Effector memory CD4-positive, alpha-beta T cell (primary cell): ENCODE data around the gene MT1G.
"Not testable (repeated sequence)": the region's sequence is repeated elsewhere in the genome, so short reads cannot be mapped to it uniquely, and the experiment has no call there.

Experiments used
- DNase-seq, 3 donors: peaks; one replicate each; pipeline ENCODE4 v3.0.0-alpha.2; 2020
- H3K27ac ChIP-seq: 2 replicates; pipeline ENCODE4 v1.7.0; 2013; ENCODE audit warnings: mild to moderate bottlenecking, low read length, moderate library complexity; ENCODE audit not compliant: insufficient read depth, poor library complexity, severe bottlenecking
- H3K27me3 ChIP-seq: replicated peaks from 2 replicates; pipeline ENCODE4 v1.7.0; 2013; ENCODE audit warnings: mild to moderate bottlenecking, low read length; ENCODE audit not compliant: insufficient read depth, control insufficient read depth, poor library complexity, severe bottlenecking
- H3K36me3 ChIP-seq: 2 replicates; pipeline ENCODE4 v1.7.0; 2013; ENCODE audit warnings: mild to moderate bottlenecking, low read length, moderate library complexity; ENCODE audit not compliant: control insufficient read depth, insufficient read depth
- H3K4me1 ChIP-seq: 2 replicates; pipeline ENCODE4 v1.7.0; 2013; ENCODE audit warnings: low read length, mild to moderate bottlenecking; ENCODE audit not compliant: control insufficient read depth, insufficient read depth, poor library complexity, severe bottlenecking
- H3K4me3 ChIP-seq: 2 replicates; pipeline ENCODE4 v1.7.0; 2013; ENCODE audit warnings: low read length, low read depth, mild to moderate bottlenecking; ENCODE audit not compliant: insufficient read depth, poor library complexity, severe bottlenecking
- H3K9me3 ChIP-seq: 2 replicates; pipeline ENCODE4 v1.7.0; 2013; ENCODE audit warnings: mild to moderate bottlenecking, low read length, moderate library complexity; ENCODE audit not compliant: control insufficient read depth

MT1G gene

DNA sequence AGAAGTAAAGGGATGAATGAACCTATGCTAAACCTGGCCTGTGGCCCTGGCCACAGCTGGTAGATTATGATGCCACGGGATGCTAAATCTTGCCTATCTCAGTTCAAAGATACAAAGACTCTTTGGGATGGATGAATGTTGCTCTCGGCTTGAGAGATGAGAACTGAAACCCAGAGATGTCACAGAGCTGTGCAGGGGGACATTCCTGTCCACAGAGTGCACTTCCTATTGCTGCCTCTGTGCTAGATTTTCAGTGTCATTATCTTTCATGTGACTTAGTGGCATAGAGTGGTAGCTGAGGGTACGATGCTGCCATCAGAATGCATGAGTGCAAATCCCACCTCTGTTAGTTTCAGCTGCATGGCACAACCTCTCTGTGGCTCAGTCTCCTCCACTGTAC is 37.7 kb downstream of the MT1G start:
- Histone ChIP-seq H3K27me3 (peaks cover 43% of the 10 kb centered on the region), H3K27ac (no peak overlapping the region), H3K4me1 (peaks cover 21% of the 10 kb centered on the region), H3K9me3 (no peaks in the 10 kb centered on the region), H3K36me3 (no peaks in the 10 kb centered on the region), H3K4me3 (no peak overlapping the region)
- no peak for DNase-seq

DNA sequence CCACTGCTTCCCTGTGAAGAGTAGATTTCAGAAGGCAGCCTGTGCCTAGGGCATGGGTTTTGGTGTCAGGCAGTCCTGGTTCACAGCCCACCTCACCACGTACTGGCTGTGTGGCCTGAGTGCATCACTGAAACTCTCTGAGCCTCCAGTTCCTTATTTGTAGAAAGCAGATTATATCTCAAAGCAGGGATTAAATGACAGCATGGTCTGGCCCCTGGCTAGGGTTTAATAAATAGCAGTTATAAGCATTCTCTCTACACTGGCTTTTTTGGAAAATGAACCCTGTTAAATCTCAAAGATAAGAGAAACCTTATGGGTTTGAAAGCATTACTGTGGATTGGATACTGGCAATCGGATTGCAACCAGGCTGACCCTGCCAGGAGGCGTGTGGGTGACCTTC is 38.3 kb downstream of the MT1G start:
- H3K4me3 ChIP-seq, result no peak overlapping the region
- H3K36me3 ChIP-seq, result no peaks in the 10 kb centered on the region
- H3K9me3 ChIP-seq, result no peaks in the 10 kb centered on the region
- DNase-seq, result no peak
- H3K4me1 ChIP-seq, result peaks cover 16% of the 10 kb centered on the region
- H3K27me3 ChIP-seq, result peaks cover 37% of the 10 kb centered on the region
- no peak overlapping the region for H3K27ac ChIP-seq

DNA sequence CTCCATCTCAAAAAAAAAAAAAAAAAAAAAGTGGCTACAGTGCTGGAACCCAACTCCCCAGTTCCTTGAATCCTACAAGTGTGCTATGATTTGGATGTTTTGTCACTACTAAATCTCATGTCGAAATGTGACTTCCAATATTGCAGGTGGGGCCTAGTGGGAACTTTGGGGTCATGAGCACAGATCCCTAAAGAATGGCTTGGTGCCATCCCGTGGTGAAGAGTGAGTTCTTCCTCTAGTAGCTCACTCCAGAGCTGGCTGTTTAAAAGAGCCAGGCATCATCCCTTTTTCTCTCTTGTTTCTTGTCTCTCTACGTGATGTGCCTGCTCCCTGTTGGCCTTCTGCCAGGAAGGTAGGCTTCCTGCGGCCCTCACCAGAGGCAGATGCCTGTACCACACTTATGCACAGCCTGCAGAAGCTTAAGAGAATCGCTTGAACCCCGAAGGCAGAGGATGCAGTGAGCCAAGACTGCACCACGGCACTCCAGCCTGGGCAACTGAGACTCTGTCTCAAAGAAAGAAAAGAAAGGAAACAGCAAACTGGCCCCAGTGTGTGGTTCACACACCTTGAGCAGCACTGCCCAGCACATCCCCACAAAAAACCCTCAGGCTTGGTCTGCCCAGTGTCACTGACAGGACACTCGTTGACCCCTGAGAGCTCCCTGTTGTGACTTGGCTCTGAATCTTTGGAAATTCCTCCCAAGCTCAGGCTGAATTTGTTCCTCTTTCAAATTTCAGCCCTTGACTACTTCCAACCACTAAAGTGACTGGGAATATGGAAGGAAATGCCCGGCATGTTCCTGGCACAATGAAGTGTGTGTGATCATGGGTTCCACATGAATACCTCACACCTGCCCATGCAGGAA is 39.1 kb downstream of the MT1G start:
- H3K27ac ChIP-seq, result no peak overlapping the region
- H3K4me3 ChIP-seq, result no peak overlapping the region
- DNase-seq, result no peak
- no peaks in the 10 kb centered on the region for H3K36me3 ChIP-seq
- peaks cover 29% of the 10 kb centered on the region for H3K27me3 ChIP-seq
- peaks cover 16% of the 10 kb centered on the region for H3K4me1 ChIP-seq
- H3K9me3 ChIP-seq, result no peaks in the 10 kb centered on the region

GRCh38 chr16:56626685-56627084 is 41.2 kb downstream of the MT1G start:
- no peak overlapping the region for H3K4me3 ChIP-seq
- H3K9me3 ChIP-seq, result no peaks in the 10 kb centered on the region
- no peaks in the 10 kb centered on the region for H3K36me3 ChIP-seq
- H3K4me1 ChIP-seq, result peaks cover 7% of the 10 kb centered on the region
- peaks cover 12% of the 10 kb centered on the region for H3K27me3 ChIP-seq
- DNase-seq, result no peak
- no peak overlapping the region for H3K27ac ChIP-seq

- H3K4me1 ChIP-seq, result peaks cover 7% of the 10 kb centered on the region
- no peaks in the 10 kb centered on the region for H3K9me3 ChIP-seq
- H3K27ac ChIP-seq, result no peak overlapping the region
- no peak for DNase-seq
- H3K4me3 ChIP-seq, result peak overlapping the region; percentile 70
- H3K36me3 ChIP-seq, result no peaks in the 10 kb centered on the region
- H3K27me3 ChIP-seq, result peaks cover 6% of the 10 kb centered on the region
Measured at GRCh38 chr16:56625943-56626654, 41.8 kb downstream of the MT1G start.

GRCh38 chr16:56625140-56625942 is 42.5 kb downstream of the MT1G start, which contains the start of gene MT1E:
Gene MT1E, plus strand, starts transcription at chr16:56625781. Its CDS starts 71 bp downstream, at chr16:56625852.
- Histone ChIP-seq H3K4me1 (peaks cover 7% of the 10 kb centered on the region), H3K27ac (no peak within 1 kb of the TSS), H3K27me3 (no peaks in the 10 kb centered on the region), H3K36me3 (no peaks in the 10 kb centered on the region), H3K9me3 (no peaks in the 10 kb centered on the region), H3K4me3 (peak within 1 kb of the TSS; percentile 70)
- DNase-seq, result no peak

DNA sequence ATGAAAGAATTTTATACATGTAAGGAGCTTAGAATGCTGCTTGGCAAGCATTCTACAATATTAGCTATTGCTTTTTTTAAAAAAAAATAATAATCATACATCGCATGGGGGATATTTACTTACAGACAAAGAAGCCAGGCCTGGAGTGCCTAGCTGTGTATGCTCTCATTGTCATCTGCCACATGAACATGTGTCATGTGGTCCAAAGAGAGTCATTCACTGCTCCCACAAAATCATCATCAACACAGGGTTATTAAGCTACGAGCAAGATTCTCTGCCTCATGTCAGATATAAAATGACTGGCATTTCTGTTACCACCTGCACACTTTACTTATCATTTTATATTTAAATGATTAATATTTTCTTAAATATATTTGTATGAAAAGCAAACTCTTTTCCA is 44.2 kb downstream of the MT1G start:
- Histone ChIP-seq H3K4me1 (peaks cover 7% of the 10 kb centered on the region), H3K36me3 (no peaks in the 10 kb centered on the region), H3K27ac (no peak overlapping the region), H3K4me3 (no peak overlapping the region), H3K27me3 (no peaks in the 10 kb centered on the region), H3K9me3 (no peaks in the 10 kb centered on the region)
- DNase-seq, result no peak

- H3K9me3 ChIP-seq, H3K27me3 ChIP-seq, H3K27ac ChIP-seq, H3K4me1 ChIP-seq, DNase-seq, H3K4me3 ChIP-seq, H3K36me3 ChIP-seq: not testable (repeated sequence)
Measured at GRCh38 chr16:56623184-56623583, 44.7 kb downstream of the MT1G start.

DNA sequence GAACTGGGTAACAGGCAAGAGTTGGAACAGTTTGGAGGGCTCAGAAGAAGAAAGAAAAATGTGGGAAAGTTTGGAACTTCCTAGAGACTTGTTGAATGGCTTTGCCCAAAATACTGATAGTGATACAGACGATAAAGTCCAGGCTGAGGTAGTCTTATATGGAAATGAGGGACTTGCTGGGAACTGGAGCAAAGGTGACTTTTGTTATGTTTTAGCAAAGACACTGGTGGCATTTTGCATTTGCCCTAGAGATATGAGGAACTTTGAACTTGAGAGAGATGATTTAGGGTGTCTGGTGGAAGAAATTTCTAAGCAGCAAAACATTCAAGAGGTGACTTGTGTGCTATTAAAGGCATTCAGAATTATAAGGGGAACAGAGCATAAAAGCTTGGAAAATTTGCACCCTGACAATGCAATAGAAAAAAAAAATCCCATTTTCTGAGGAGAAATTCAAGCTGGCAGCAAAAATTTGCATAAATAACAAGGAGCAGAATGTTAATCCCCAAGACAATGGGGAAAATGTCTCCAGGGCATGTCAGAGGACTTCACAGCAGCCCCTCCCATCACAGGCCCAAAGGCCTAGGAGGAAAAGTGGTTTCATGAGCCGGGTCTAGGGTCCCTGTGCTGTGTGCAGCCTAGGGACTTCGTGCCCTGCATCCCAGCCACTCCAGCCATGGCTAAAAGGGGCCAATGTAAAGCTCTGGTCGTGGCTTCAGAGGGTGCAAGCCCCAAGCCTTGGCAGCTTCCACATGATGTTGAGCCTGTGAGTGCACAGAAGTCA is 46.0 kb downstream of the MT1G start:
- H3K9me3 ChIP-seq, H3K4me3 ChIP-seq, H3K27me3 ChIP-seq, DNase-seq, H3K27ac ChIP-seq, H3K36me3 ChIP-seq: not testable (repeated sequence)
- H3K4me1 ChIP-seq, result peaks cover 15% of the 10 kb centered on the region
